MM.1S (cell line): ENCODE data around the gene HP1BP3.

Experiments
- DNase-seq: peaks from one replicate; pipeline ENCODE4 v3.0.0-alpha.2; 2015
- H2AFZ ChIP-seq: fragments of 300-600 bp; sonication (generic); 2 replicates; pipeline ENCODE4 v1.6.0; 2016; ENCODE audit warnings: antibody characterized with exemption, low read length
- H3F3A ChIP-seq: fragments of 300-600 bp; sonication (generic); 2 replicates; pipeline ENCODE4 v1.6.1; 2016; ENCODE audit warnings: mild to moderate bottlenecking, antibody characterized with exemption, low read length, moderate library complexity, mixed read lengths; ENCODE audit not compliant: insufficient read depth
- H3K27ac ChIP-seq: fragments of 300-600 bp; sonication (generic); 2 replicates; pipeline ENCODE4 v1.5.1; 2016; ENCODE audit warnings: mild to moderate bottlenecking, low read length
- H3K27me3 ChIP-seq: fragments of 300-600 bp; sonication (generic); replicated peaks from 2 replicates; pipeline ENCODE4 v1.6.0; 2016; ENCODE audit warnings: low read length; ENCODE audit not compliant: insufficient read depth
- H3K36me3 ChIP-seq: fragments of 300-600 bp; sonication (generic); replicated peaks from 2 replicates; pipeline ENCODE4 v1.6.1; 2016; ENCODE audit warnings: mild to moderate bottlenecking, low read length, mixed read lengths; ENCODE audit not compliant: insufficient read depth
- H3K4me1 ChIP-seq: fragments of 300-600 bp; sonication (generic); 2 replicates; pipeline ENCODE4 v1.6.1; 2016; ENCODE audit warnings: low read length, mixed read lengths
- H3K4me2 ChIP-seq: fragments of 300-600 bp; sonication (generic); 2 replicates; pipeline ENCODE4 v1.6.0; 2016; ENCODE audit warnings: low read depth, low read length
- H3K4me3 ChIP-seq: fragments of 300-600 bp; sonication (generic); 2 replicates; pipeline ENCODE4 v1.5.1; 2016; ENCODE audit warnings: low read length, mixed read lengths
- H3K79me2 ChIP-seq: fragments of 300-600 bp; sonication (generic); 2 replicates; pipeline ENCODE4 v1.6.1; 2016; ENCODE audit warnings: mixed run types, low read length, mixed read lengths
- H3K9ac ChIP-seq: fragments of 300-600 bp; sonication (generic); 2 replicates; pipeline ENCODE4 v1.6.1; 2016; ENCODE audit warnings: low read length, mixed read lengths
- H3K9me2 ChIP-seq: fragments of 300-600 bp; sonication (generic); replicated peaks from 2 replicates; pipeline ENCODE4 v1.6.1; 2016; ENCODE audit warnings: mild to moderate bottlenecking, low read length, mixed read lengths; ENCODE audit not compliant: insufficient read depth
- H3K9me3 ChIP-seq: fragments of 300-600 bp; sonication (generic); replicated peaks from 2 replicates; pipeline ENCODE4 v1.6.1; 2016; ENCODE audit warnings: mild to moderate bottlenecking, low read length, mixed read lengths; ENCODE audit not compliant: insufficient read depth
- H4K20me1 ChIP-seq: fragments of 300-600 bp; sonication (generic); 2 replicates; pipeline ENCODE4 v1.6.1; 2016; ENCODE audit warnings: mild to moderate bottlenecking, low read length, moderate library complexity, mixed read lengths; ENCODE audit not compliant: insufficient read depth
- EZH2 ChIP-seq: fragments of 300-600 bp; sonication (generic); optimal IDR thresholded peaks from 2 replicates; pipeline ENCODE3; 2017; ENCODE audit warnings: low read depth, mild to moderate bottlenecking, antibody characterized with exemption, low read length, mixed read lengths
- EZH2phosphoT487 ChIP-seq: fragments of 300-600 bp; sonication (generic); IDR thresholded peaks from 2 replicates; pipeline ENCODE4 v1.6.1; 2018; ENCODE audit warnings: antibody characterized with exemption, low read length
- TF ChIP-seq, protein P1 (sequence below): fragments of 300-600 bp; sonication (generic); IDR thresholded peaks from 2 replicates; pipeline ENCODE4 v1.5.1; 2016; ENCODE audit warnings: antibody characterized with exemption, low read length, mixed read lengths

The HP1BP3 gene

DNA sequence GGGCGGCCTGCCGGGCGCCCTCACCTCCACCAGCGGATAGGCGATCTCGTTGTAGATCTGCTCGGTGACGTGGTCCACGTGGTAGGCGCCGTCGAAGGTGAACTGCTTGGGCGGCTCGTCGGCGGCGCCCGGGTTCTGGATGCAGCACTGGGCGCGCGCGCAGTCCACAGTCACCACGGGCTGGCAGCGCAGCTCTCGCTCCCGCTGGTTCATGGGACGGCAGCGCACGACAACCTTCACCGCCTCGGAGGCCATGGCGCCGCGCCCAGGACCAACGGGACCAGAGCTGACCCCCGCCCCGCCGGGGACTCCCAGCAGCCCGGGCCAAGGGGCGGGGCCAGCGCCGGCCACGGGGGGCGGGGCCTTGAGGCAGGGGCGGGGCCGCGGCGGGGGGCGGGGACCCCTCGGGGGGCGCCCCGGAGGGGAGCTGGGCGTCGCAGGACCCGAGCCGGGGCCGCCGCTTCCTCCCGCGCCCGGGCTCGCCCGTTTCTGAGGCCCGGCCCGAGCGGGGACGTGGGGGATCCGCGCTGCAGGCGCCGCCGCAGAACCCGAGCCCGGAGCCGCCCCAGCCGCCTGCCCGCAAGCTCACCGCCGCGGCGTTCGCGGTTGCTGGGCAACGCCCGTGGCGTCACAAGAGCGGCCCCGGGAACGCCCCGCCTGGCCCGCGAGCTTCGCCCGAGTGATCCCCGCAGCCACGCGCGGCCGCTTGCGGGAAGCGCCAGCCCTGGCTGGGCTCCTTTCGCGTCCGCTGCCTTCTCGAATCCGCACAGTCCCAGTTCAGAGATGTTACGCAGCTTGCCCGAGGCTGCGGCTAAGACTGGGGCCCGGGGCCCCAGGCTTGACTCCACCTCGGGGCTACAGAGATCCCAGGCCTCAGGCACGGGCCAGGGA, 69.4 kb downstream of the HP1BP3 start, which contains the start of gene KIF17:
Gene KIF17 (minus strand): TSS at position 556 of the 891 bp plus-strand sequence. CDS start 301 bp downstream, at position 255.
- TF ChIP-seq EZH2phosphoT487 = no peak
- no peak for TF ChIP-seq EZH2
- TF ChIP-seq, protein P1, sequence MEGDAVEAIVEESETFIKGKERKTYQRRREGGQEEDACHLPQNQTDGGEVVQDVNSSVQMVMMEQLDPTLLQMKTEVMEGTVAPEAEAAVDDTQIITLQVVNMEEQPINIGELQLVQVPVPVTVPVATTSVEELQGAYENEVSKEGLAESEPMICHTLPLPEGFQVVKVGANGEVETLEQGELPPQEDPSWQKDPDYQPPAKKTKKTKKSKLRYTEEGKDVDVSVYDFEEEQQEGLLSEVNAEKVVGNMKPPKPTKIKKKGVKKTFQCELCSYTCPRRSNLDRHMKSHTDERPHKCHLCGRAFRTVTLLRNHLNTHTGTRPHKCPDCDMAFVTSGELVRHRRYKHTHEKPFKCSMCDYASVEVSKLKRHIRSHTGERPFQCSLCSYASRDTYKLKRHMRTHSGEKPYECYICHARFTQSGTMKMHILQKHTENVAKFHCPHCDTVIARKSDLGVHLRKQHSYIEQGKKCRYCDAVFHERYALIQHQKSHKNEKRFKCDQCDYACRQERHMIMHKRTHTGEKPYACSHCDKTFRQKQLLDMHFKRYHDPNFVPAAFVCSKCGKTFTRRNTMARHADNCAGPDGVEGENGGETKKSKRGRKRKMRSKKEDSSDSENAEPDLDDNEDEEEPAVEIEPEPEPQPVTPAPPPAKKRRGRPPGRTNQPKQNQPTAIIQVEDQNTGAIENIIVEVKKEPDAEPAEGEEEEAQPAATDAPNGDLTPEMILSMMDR = no peak
- DNase-seq = peak; percentile 64
- Histone ChIP-seq H3K9ac (no peak within 1 kb of the TSS), H3K27ac (no peak within 1 kb of the TSS), H3K4me2 (peak within 1 kb of the TSS; percentile 66; the same call in 1 of the 2 replicates), H3K9me2 (no peaks in the 10 kb centered on the region), H3K36me3 (no peaks in the 10 kb centered on the region), H3K4me3 (peak within 1 kb of the TSS; percentile 22; the same call in 1 of the 2 replicates), H3K9me3 (no peaks in the 10 kb centered on the region), H3F3A (no peaks in the 10 kb centered on the region), H4K20me1 (no peaks in the 10 kb centered on the region), H2AFZ (no peak within 1 kb of the TSS), H3K79me2 (no peaks in the 10 kb centered on the region), H3K27me3 (peaks cover 74% of the 10 kb centered on the region), H3K4me1 (no peaks in the 10 kb centered on the region)

DNA sequence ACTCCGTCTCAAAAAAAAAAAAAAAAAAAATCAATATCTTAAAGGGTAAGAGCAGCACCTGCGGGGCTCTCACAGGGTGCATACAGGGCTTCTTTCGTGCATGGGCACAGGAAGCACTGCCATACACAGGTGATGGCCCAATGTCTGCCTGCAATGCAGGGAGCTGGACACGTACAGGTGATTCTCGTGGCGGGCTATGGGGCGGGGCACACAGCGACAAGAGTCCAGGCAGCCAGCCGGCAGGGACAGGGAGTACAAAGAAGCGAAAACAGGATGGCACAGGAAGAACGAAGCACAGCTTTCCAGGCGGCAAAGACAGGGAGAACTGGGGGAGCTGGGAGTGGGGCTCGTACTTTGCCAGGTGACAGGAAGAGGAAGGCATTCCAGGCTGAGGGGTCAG, 70.9 kb downstream of the HP1BP3 start:
- Histone ChIP-seq H3K4me2 (no peak overlapping the region), H3K9ac (no peak overlapping the region), H3F3A (no peaks in the 10 kb centered on the region), H3K36me3 (no peaks in the 10 kb centered on the region), H3K27ac (no peak overlapping the region), H2AFZ (no peak overlapping the region), H3K79me2 (no peaks in the 10 kb centered on the region), H4K20me1 (no peaks in the 10 kb centered on the region), H3K4me3 (no peak overlapping the region), H3K27me3 (peaks cover 70% of the 10 kb centered on the region), H3K9me2 (no peaks in the 10 kb centered on the region), H3K4me1 (no peaks in the 10 kb centered on the region), H3K9me3 (no peaks in the 10 kb centered on the region)
- TF ChIP-seq, protein P1 = no peak
- TF ChIP-seq EZH2 = no peak
- no peak for TF ChIP-seq EZH2phosphoT487
- no peak for DNase-seq

DNA sequence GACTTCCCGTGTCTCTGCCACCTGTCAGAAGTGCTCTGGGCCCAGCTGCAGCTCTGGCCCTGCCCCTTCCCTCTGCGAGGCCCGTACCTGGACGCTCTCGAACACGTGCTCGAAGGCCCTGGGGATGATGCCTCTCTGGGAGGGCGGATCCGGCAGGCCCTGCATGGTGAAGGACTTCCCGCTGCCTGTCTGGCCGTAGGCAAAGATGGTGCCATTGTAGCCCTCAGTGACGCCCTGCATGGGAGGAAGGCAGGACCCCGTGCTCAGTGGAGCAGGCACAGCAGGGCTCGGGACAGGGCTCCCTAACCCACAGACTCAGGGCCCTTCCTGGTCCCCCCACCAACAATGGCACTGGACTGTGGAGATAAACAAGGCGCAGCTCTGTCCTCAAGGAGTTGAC, 71.7 kb downstream of the HP1BP3 start:
- Histone ChIP-seq H3K36me3 (no peaks in the 10 kb centered on the region), H3K9ac (no peak overlapping the region), H4K20me1 (no peaks in the 10 kb centered on the region), H3K27ac (no peak overlapping the region), H3F3A (no peaks in the 10 kb centered on the region), H3K79me2 (no peaks in the 10 kb centered on the region), H3K27me3 (peaks cover 70% of the 10 kb centered on the region), H3K9me3 (no peaks in the 10 kb centered on the region), H3K4me1 (no peaks in the 10 kb centered on the region), H3K9me2 (no peaks in the 10 kb centered on the region), H2AFZ (no peak overlapping the region), H3K4me3 (no peak overlapping the region), H3K4me2 (no peak overlapping the region)
- TF ChIP-seq EZH2phosphoT487 = no peak
- TF ChIP-seq, protein P1 = no peak
- TF ChIP-seq EZH2 = no peak
- DNase-seq = no peak
